H9 (cell line): ENCODE results near the gene DDX28. TPM values are rescaled to one million over a fixed set of nuclear protein-coding genes. Genes with fewer than 3 reads are reported as not detected.

Source experiments
- DNase-seq: peaks from one replicate; pipeline ENCODE4 v3.0.0-alpha.2; 2017
- H2AFZ ChIP-seq: one replicate; pipeline ENCODE4 v1.6.1; 2013; ENCODE audit warnings: mild to moderate bottlenecking, low read length, control low read depth, moderate library complexity
- H2AK5ac ChIP-seq: 2 replicates; pipeline ENCODE4 v1.6.1; 2013; ENCODE audit warnings: low read length, control low read depth, mixed read lengths; ENCODE audit not compliant: insufficient read length
- H2BK120ac ChIP-seq: one replicate; pipeline ENCODE4 v1.6.1; 2013; ENCODE audit warnings: low read depth, mild to moderate bottlenecking, low read length, control low read depth, inconsistent platforms; ENCODE audit not compliant: poor library complexity, severe bottlenecking
- H2BK12ac ChIP-seq: 2 replicates; pipeline ENCODE4 v1.6.1; 2013; ENCODE audit warnings: low read length, control low read depth, mixed read lengths, low read depth; ENCODE audit not compliant: insufficient read length
- H2BK15ac ChIP-seq: 2 replicates; pipeline ENCODE4 v1.6.1; 2013; ENCODE audit warnings: low read depth, low read length, control low read depth
- H2BK20ac ChIP-seq: one replicate; pipeline ENCODE4 v1.6.1; 2013; ENCODE audit warnings: low read depth, mild to moderate bottlenecking, low read length, control low read depth, inconsistent platforms; ENCODE audit not compliant: poor library complexity, severe bottlenecking
- H2BK5ac ChIP-seq: 2 replicates; pipeline ENCODE4 v1.6.1; 2013; ENCODE audit warnings: low read length, control low read depth, mixed read lengths; ENCODE audit not compliant: insufficient read length
- H3K14ac ChIP-seq: 2 replicates; pipeline ENCODE4 v1.6.1; 2013; ENCODE audit warnings: low read length, control low read depth; ENCODE audit not compliant: insufficient read depth
- H3K18ac ChIP-seq: 2 replicates; pipeline ENCODE4 v1.6.1; 2013; ENCODE audit warnings: low read depth, mild to moderate bottlenecking, mixed read lengths, low read length, control low read depth; ENCODE audit not compliant: insufficient read length
- H3K23ac ChIP-seq: 2 replicates; pipeline ENCODE4 v1.6.1; 2013; ENCODE audit warnings: low read length, control low read depth, mixed read lengths, low read depth; ENCODE audit not compliant: insufficient read length
- H3K23me2 ChIP-seq: 2 replicates; pipeline ENCODE4 v1.6.1; 2013; ENCODE audit warnings: low read depth, mild to moderate bottlenecking, mixed read lengths, low read length, control low read depth; ENCODE audit not compliant: insufficient read length, poor library complexity, severe bottlenecking
- H3K27ac ChIP-seq: 2 replicates; pipeline ENCODE4 v1.5.1; 2013; ENCODE audit warnings: low read length, control low read depth, mixed read lengths, low read depth; ENCODE audit not compliant: insufficient read length
- H3K27me3 ChIP-seq: 2 replicates; pipeline ENCODE4 v1.6.1; 2013; ENCODE audit warnings: low read length, control low read depth, inconsistent platforms; ENCODE audit not compliant: insufficient read depth
- H3K4ac ChIP-seq: 2 replicates; pipeline ENCODE4 v1.6.1; 2013; ENCODE audit warnings: low read depth, mild to moderate bottlenecking, control low read depth, inconsistent platforms, low read length, moderate library complexity
- H3K4me1 ChIP-seq: 2 replicates; pipeline ENCODE4 v1.6.1; 2013; ENCODE audit warnings: low read length, control low read depth, inconsistent platforms; ENCODE audit not compliant: insufficient read depth
- H3K4me2 ChIP-seq: 2 replicates; pipeline ENCODE4 v1.6.1; 2013; ENCODE audit warnings: low read length, control low read depth, mixed read lengths; ENCODE audit not compliant: insufficient read length, insufficient read depth
- H3K56ac ChIP-seq: 2 replicates; pipeline ENCODE4 v1.6.1; 2013; ENCODE audit warnings: low read depth, mild to moderate bottlenecking, mixed read lengths, low read length, control low read depth; ENCODE audit not compliant: insufficient read length
- H3K79me1 ChIP-seq: 2 replicates; pipeline ENCODE4 v1.6.1; 2013; ENCODE audit warnings: low read depth, mild to moderate bottlenecking, moderate library complexity, low read length, control low read depth, inconsistent platforms; ENCODE audit not compliant: insufficient read depth, poor library complexity, severe bottlenecking
- H3K79me2 ChIP-seq: 2 replicates; pipeline ENCODE4 v1.6.1; 2013; ENCODE audit warnings: low read length, control low read depth, inconsistent platforms; ENCODE audit not compliant: insufficient read depth
- H3K9ac ChIP-seq: 2 replicates; pipeline ENCODE4 v1.6.1; 2013; ENCODE audit warnings: low read length, control low read depth, mixed read lengths; ENCODE audit not compliant: insufficient read length; ENCODE audit errors: extremely low read depth
- H3K9me3 ChIP-seq: one replicate; pipeline ENCODE4 v1.6.1; 2013; ENCODE audit warnings: low read depth, low read length, inconsistent platforms; ENCODE audit not compliant: control insufficient read depth
- H3T11ph ChIP-seq: one replicate; pipeline ENCODE4 v1.6.1; 2013; ENCODE audit warnings: mild to moderate bottlenecking, low read length, control low read depth, inconsistent platforms
- H4K20me1 ChIP-seq: one replicate; pipeline ENCODE4 v1.6.1; 2013; ENCODE audit not compliant: control insufficient read depth, insufficient read length, insufficient read depth
- H4K5ac ChIP-seq: 2 replicates; pipeline ENCODE4 v1.6.1; 2013; ENCODE audit warnings: low read depth, mild to moderate bottlenecking, mixed read lengths, low read length, control low read depth; ENCODE audit not compliant: insufficient read length
- H4K8ac ChIP-seq: replicated peaks from 2 replicates; pipeline ENCODE4 v1.6.1; 2013; ENCODE audit warnings: low read length, control low read depth, mixed read lengths, low read depth; ENCODE audit not compliant: insufficient read length
- H4K91ac ChIP-seq: 2 replicates; pipeline ENCODE4 v1.6.1; 2013; ENCODE audit warnings: low read depth, mild to moderate bottlenecking, moderate library complexity, mixed read lengths, low read length, control low read depth; ENCODE audit not compliant: insufficient read length
- H3K27ac Mint-ChIP-seq, 3 experiments: 2 replicates in 2 of 3; 3 replicates in 1 of 3; pipeline ENCODE4 v1.8.0; 2020 to 2021; ENCODE audit warnings: mixed read lengths in 3 of 3, mild to moderate bottlenecking in 1 of 3, moderate library complexity in 1 of 3
- H3K27me3 Mint-ChIP-seq: 2 replicates; pipeline ENCODE4 v1.8.0; 2021; ENCODE audit warnings: low read depth, mild to moderate bottlenecking, moderate library complexity, mixed read lengths
- H3K36me3 Mint-ChIP-seq, 3 experiments: 2 replicates in 2 of 3; 3 replicates in 1 of 3; pipeline ENCODE4 v1.8.0; 2020 to 2021; ENCODE audit warnings: low read depth in 3 of 3, mixed read lengths in 3 of 3; ENCODE audit not compliant: insufficient read depth in 1 of 3
- H3K4me1 Mint-ChIP-seq, 2 experiments: 2 replicates each; pipeline ENCODE4 v1.8.0; 2020; ENCODE audit warnings: mixed read lengths in 2 of 2
- H3K4me3 Mint-ChIP-seq, 2 experiments: 2 replicates in 1 of 2; 3 replicates in 1 of 2; pipeline ENCODE4 v1.8.0; 2020 to 2021; ENCODE audit warnings: mild to moderate bottlenecking in 2 of 2, mixed read lengths in 2 of 2, moderate library complexity in 1 of 2
- H3K9me3 Mint-ChIP-seq, 2 experiments: 2 replicates in 1 of 2; 3 replicates in 1 of 2; pipeline ENCODE4 v1.8.0; 2020; ENCODE audit warnings: mild to moderate bottlenecking in 2 of 2, mixed read lengths in 2 of 2, moderate library complexity in 1 of 2
- WGBS: extraction: QIAGEN DNeasy Blood & Tissue Kit; methylation state at CpG from one replicate; pipeline ENCODE4 v1.1.7; 2013; ENCODE audit warnings: missing lambda C conversion rate, low lambda C conversion rate, mixed read lengths; ENCODE audit not compliant: insufficient read length; ENCODE audit errors: extremely low coverage; 5-methylcytosine and 5-hydroxymethylcytosine counted together
- total RNA-seq: library from RNA; stranded (reverse); gene quantifications from 2 replicates; pipeline ENCODE4 v1.2.1, GENCODE V29; 2021
- TF ChIP-seq, protein P1 (sequence below): fragments of 200-600 bp; sonication (generic); conservative IDR thresholded peaks from 3 replicates; pipeline ENCODE4 v1.8.0; 2021; ENCODE audit warnings: antibody characterized with exemption, mild to moderate bottlenecking

Gene DDX28
- total RNA-seq, 1 experiment from 2014 or later, result 22.9 TPM

DNA sequence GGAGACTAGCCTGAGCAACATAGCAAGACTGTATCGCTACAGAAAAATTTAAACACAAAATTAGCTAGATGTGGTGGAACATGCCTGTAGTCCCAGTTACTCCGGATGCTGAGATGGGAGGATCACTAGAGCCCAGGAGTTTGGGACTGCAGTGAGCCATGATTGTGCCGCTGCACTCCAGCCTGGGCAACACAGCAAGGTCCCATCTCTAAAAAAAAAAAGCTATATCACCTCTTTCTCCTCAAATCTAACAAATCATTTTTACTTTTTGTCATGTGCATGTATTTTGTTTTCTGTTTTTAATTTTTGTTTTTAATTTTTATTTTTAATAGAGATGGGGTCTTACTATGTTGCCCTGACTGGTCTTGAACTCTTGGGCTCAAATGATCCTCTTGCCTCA is 6.0 kb upstream of the DDX28 start:
- Histone ChIP-seq H4K5ac (no peak overlapping the region), H3K4me1 (no peaks in the 10 kb centered on the region), H3K9me3 (no peaks in the 10 kb centered on the region), H3K4ac (no peak overlapping the region), H3K14ac (no peak overlapping the region), H2BK20ac (no peak overlapping the region), H3T11ph (no peak overlapping the region), H2BK5ac (no peak overlapping the region), H2AK5ac (no peak overlapping the region), H2AFZ (no peak overlapping the region), H4K8ac (no peak overlapping the region), H3K79me1 (no peaks in the 10 kb centered on the region), H3K4me2 (no peak overlapping the region), H3K56ac (no peak overlapping the region), H2BK12ac (no peak overlapping the region), H4K20me1 (no peaks in the 10 kb centered on the region), H3K27me3 (no peaks in the 10 kb centered on the region), H3K23me2 (no peaks in the 10 kb centered on the region), H3K79me2 (no peaks in the 10 kb centered on the region), H2BK15ac (no peak overlapping the region), H2BK120ac (no peak overlapping the region), H3K27ac (no peak overlapping the region), H3K9ac (no peak overlapping the region), H4K91ac (no peak overlapping the region), H3K18ac (no peak overlapping the region), H3K23ac (no peak overlapping the region)
- TF ChIP-seq, protein P1, sequence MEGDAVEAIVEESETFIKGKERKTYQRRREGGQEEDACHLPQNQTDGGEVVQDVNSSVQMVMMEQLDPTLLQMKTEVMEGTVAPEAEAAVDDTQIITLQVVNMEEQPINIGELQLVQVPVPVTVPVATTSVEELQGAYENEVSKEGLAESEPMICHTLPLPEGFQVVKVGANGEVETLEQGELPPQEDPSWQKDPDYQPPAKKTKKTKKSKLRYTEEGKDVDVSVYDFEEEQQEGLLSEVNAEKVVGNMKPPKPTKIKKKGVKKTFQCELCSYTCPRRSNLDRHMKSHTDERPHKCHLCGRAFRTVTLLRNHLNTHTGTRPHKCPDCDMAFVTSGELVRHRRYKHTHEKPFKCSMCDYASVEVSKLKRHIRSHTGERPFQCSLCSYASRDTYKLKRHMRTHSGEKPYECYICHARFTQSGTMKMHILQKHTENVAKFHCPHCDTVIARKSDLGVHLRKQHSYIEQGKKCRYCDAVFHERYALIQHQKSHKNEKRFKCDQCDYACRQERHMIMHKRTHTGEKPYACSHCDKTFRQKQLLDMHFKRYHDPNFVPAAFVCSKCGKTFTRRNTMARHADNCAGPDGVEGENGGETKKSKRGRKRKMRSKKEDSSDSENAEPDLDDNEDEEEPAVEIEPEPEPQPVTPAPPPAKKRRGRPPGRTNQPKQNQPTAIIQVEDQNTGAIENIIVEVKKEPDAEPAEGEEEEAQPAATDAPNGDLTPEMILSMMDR, result no peak
- no peaks in the 10 kb centered on the region for H3K9me3 Mint-ChIP-seq
- 0 out of 4 replicates have a peak, but pooled peaks cover 0 to 4% of the 10 kb centered on the region in 2 experiments for H3K4me1 Mint-ChIP-seq
- WGBS, result no CpG with 5 or more reads among the region's 3 CpGs
- H3K27ac Mint-ChIP-seq, result no peak overlapping the region
- H3K36me3 Mint-ChIP-seq, result peaks cover 0 to 29% (median 26%) of the 10 kb centered on the region in 3 experiments; a peak in 5 of 7 replicates
- no peaks in the 10 kb centered on the region for H3K27me3 Mint-ChIP-seq
- no peak overlapping the region for H3K4me3 Mint-ChIP-seq
- DNase-seq, result no peak
